Heart left ventricle (tissue), 13 donors: ENCODE data around the gene POLD1.

Source experiments
- POLR2A ChIP-seq, 2 donors: fragments of 450-650 bp; IDR thresholded peaks; one replicate each; pipeline ENCODE4 v1.6.1; 2017; ENCODE audit warnings: antibody characterized with exemption in 2 of 2, mild to moderate bottlenecking in 2 of 2, moderate library complexity in 2 of 2
- TF ChIP-seq, protein P1 (sequence below), 12 donors: fragments of 200-600 bp; sonication (generic) in 4 of 12; IDR thresholded peaks; one replicate each; pipeline versions ENCODE4 v1.5.0 to v1.8.0; 2018 to 2022; ENCODE audit warnings: antibody characterized with exemption in 12 of 12, mild to moderate bottlenecking in 5 of 12
- donor health status: ischemic (EF 13 %, LVEDD 7.1; RV severe dilation, severe dysfunction).
- donor health status: DM: no; HTN: yes; CAD: no.
- donor health status: DM: no; HTN: no; CAD: no.
- donor health status: ischemic (EF 25% LVEDD 6.9; RV normal size, moderate dysfunction).
- donor health status: ischemic (EF 25% LVEDD 5.7; RV mildly dilated, moderate dysfunction).
- donor health status: ischemic (EF 35%, LVEDD 5.7; RV mildly dilated, moderate dysfunction).
- donor health status: nonischemic (EF 11% LVEDD 7.7; RV severe dilation, severe dysfunction).
- donor health status: DM: yes; HTN: yes; CAD: no.
- donor health status: PGD.
- donor health status: ischemic (EF 29% LVEDD 5.4; RV normal size, mild dysfunction).
- donor health status: nonischemic (EF 23%, LVEDD 6.1; RV moderate dilation, normal function).

DNA sequence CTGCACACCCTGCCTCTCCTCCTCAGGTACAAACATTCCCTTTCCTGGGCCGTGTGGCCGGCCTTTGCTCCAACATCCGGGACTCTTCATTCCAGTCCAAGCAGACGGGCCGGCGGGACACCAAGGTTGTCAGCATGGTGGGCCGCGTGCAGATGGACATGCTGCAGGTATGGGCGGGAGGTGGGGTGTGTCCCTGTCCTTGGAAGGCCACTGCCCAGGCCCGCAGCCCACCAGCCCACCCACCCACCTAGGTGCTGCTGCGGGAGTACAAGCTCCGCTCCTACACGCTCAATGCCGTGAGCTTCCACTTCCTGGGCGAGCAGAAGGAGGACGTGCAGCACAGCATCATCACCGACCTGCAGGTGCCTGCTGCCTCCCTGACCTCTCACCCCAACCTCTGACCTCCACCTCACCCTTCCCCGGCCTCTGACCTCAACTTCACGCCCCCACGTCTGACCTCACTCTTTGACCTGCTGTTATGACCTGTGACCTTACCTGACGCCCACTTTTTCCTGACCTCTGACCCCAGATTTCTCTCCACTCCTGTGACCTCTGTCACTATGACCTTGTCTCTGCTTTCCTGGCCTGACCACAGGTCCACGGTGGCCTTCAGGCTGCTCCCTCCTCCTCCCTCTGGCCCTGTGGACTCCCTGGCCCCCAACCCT is 22.1 kb downstream of the POLD1 start:
- TF ChIP-seq, protein P1, sequence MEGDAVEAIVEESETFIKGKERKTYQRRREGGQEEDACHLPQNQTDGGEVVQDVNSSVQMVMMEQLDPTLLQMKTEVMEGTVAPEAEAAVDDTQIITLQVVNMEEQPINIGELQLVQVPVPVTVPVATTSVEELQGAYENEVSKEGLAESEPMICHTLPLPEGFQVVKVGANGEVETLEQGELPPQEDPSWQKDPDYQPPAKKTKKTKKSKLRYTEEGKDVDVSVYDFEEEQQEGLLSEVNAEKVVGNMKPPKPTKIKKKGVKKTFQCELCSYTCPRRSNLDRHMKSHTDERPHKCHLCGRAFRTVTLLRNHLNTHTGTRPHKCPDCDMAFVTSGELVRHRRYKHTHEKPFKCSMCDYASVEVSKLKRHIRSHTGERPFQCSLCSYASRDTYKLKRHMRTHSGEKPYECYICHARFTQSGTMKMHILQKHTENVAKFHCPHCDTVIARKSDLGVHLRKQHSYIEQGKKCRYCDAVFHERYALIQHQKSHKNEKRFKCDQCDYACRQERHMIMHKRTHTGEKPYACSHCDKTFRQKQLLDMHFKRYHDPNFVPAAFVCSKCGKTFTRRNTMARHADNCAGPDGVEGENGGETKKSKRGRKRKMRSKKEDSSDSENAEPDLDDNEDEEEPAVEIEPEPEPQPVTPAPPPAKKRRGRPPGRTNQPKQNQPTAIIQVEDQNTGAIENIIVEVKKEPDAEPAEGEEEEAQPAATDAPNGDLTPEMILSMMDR (IDR thresholded peaks at IDR 0.05): no peak
- no peak for TF ChIP-seq POLR2A (IDR thresholded peaks at IDR 0.05)
